Measurements from ENCODE around the gene TEX14. TPM values are rescaled to one million over a fixed set of nuclear protein-coding genes. Genes with fewer than 3 reads are reported as not detected.

Gene TEX14
- total RNA-seq, 4 donors from 2014 or later = 0.13 TPM; not detected in 3

GRCh38 chr17:58703916-58704286 is 12.1 kb upstream of the TEX14 start:
- Histone ChIP-seq H3K4me3 (no peak overlapping the region), H3K9me3 (no peaks in the 10 kb centered on the region), H3K27ac (no peak overlapping the region), H3K36me3 (no peaks in the 10 kb centered on the region), H3K4me1 (no peaks in the 10 kb centered on the region), H3K27me3 (no peaks in the 10 kb centered on the region)
- no peak for DNase-seq
- TF ChIP-seq, protein P1, sequence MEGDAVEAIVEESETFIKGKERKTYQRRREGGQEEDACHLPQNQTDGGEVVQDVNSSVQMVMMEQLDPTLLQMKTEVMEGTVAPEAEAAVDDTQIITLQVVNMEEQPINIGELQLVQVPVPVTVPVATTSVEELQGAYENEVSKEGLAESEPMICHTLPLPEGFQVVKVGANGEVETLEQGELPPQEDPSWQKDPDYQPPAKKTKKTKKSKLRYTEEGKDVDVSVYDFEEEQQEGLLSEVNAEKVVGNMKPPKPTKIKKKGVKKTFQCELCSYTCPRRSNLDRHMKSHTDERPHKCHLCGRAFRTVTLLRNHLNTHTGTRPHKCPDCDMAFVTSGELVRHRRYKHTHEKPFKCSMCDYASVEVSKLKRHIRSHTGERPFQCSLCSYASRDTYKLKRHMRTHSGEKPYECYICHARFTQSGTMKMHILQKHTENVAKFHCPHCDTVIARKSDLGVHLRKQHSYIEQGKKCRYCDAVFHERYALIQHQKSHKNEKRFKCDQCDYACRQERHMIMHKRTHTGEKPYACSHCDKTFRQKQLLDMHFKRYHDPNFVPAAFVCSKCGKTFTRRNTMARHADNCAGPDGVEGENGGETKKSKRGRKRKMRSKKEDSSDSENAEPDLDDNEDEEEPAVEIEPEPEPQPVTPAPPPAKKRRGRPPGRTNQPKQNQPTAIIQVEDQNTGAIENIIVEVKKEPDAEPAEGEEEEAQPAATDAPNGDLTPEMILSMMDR (IDR thresholded peaks at IDR 0.05) = no peak
- TF ChIP-seq POLR2A (IDR thresholded peaks at IDR 0.05) = no peak

DNA sequence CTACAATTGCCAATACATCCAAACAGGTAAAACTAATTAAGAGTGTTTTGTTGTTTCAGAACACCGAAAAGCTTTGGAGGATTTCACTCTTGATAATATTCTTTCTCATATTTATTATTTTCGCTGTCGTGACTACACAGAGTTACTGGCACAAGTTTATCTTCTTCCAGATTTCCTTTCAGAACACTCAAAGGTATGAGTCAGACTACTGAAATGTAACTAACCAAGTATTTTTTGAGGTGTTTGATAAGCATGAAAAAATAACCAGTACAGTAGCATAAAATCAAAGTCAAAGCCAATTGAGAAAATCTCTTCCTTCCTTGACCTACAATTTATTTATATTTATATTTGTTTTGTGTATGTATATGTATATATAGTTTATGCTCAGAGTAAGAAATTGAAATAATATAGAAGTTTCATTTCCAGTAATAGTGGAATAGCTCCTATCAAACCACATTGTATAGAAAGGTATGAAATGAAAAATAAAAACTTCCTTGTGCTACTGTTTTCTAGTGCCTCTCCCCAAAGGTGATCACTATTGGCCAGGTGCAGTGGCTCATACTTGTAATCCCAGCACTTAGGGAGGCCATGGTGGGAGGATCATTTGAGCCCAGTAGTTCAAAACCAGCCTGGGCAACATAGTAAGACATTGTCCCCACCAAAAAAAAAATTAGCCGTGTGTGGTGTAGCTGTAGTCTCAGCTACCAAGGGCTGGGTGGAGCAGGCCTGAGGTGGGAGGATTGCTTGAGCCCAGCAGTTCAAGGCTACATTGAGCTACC is 11.5 kb upstream of the TEX14 start:
- H3K36me3 ChIP-seq = no peaks in the 10 kb centered on the region
- no peaks in the 10 kb centered on the region for H3K4me1 ChIP-seq
- H3K27ac ChIP-seq = no peak overlapping the region
- no peak overlapping the region for H3K4me3 ChIP-seq
- H3K27me3 ChIP-seq = no peaks in the 10 kb centered on the region
- no peak for DNase-seq
- H3K9me3 ChIP-seq = no peaks in the 10 kb centered on the region
- no peak for TF ChIP-seq POLR2A (IDR thresholded peaks at IDR 0.05)
- TF ChIP-seq, protein P1 (IDR thresholded peaks at IDR 0.05) = no peak

DNA sequence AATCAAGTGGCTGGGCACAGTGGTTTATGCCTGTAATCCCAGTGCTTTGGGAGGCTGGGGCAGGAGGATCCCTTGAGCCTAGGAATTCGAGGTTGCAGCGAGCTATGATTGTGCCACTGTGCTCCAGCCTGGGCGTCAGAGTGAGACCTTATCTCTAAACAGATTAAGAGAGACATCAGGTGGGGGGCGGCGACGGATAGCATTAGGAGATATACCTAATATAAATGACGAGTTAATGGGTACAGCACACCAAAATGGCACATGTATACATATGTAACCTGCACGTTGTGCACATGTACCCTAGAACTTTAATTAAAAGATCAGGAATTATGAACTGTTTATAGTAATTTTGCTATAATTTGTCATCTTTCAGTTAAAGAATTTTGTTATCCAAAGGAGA is 10.9 kb upstream of the TEX14 start:
- no peaks in the 10 kb centered on the region for H3K27me3 ChIP-seq
- no peaks in the 10 kb centered on the region for H3K9me3 ChIP-seq
- DNase-seq = no peak
- H3K4me1 ChIP-seq = no peaks in the 10 kb centered on the region
- no peaks in the 10 kb centered on the region for H3K36me3 ChIP-seq
- TF ChIP-seq, protein P1 (IDR thresholded peaks at IDR 0.05) = no peak
- no peak for TF ChIP-seq POLR2A (IDR thresholded peaks at IDR 0.05)
- H3K27ac ChIP-seq = no peak overlapping the region
- no peak overlapping the region for H3K4me3 ChIP-seq

DNA sequence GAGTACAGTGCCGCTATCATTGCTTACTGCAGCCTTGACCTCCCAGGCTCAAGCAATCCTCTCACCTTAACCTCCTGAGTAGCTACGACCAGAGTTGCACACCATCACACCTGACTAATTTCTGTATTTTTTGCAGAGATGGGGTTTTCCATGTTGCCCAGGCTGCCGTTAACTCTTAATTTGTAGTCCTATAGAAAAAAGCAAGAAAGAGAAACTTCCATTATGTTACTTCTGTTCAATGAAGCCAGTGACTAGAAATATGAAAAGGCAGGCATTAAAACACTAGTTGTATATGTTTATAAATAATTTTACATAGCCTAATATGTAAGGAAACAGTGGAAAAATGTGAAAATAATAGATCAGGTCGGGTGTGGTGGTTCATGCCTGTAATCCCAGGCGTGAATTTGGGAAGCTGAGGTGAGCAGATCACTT is 10.2 kb upstream of the TEX14 start:
- H3K27me3 ChIP-seq = no peaks in the 10 kb centered on the region
- H3K4me1 ChIP-seq = no peaks in the 10 kb centered on the region
- TF ChIP-seq, protein P1 (IDR thresholded peaks at IDR 0.05) = no peak
- TF ChIP-seq POLR2A (IDR thresholded peaks at IDR 0.05) = no peak
- no peaks in the 10 kb centered on the region for H3K36me3 ChIP-seq
- H3K27ac ChIP-seq = no peak overlapping the region
- no peak overlapping the region for H3K4me3 ChIP-seq
- H3K9me3 ChIP-seq = no peaks in the 10 kb centered on the region
- DNase-seq = no peak

DNA sequence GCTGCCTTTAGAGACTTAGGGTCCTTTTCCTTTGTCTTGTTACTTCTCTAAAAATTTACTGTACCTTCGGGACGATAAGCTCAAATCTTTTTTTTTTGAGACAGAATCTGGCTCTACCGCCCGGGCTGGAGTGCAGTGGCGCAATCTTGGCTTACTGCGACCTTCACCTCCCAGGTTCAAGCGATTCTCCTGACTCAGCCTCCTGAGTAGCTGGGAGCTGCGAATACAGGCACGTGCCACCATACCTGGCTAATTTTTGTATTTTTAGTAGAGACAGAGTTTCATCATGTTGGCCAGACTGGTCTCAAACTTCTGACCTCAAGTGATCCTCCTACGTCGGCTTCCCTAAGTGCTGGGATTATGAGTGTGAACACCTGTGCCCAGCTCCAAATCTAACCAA is 7.9 kb upstream of the TEX14 start:
- TF ChIP-seq, protein P1 (IDR thresholded peaks at IDR 0.05) = no peak
- TF ChIP-seq POLR2A (IDR thresholded peaks at IDR 0.05) = no peak
- Histone ChIP-seq H3K27me3 (no peaks in the 10 kb centered on the region), H3K9me3 (no peaks in the 10 kb centered on the region), H3K27ac (no peak overlapping the region), H3K4me1 (no peaks in the 10 kb centered on the region), H3K4me3 (no peak overlapping the region), H3K36me3 (no peaks in the 10 kb centered on the region)
- DNase-seq = no peak
